MG63 (cell line): ENCODE results near the gene HOXB7. TPM values are rescaled to one million over a fixed set of nuclear protein-coding genes. Genes with fewer than 3 reads are reported as not detected.
A peak's percentile ranks its signal among the peaks of the same experiment; 100 is the strongest.

Experiments used
- DNase-seq: peaks from one replicate; pipeline ENCODE4 v3.0.0-alpha.2; 2020
- H3K27me3 ChIP-seq: fragments of 250-450 bp; sonication (Bioruptor Pico); 2 replicates; pipeline ENCODE4 v1.5.1; 2020; ENCODE audit warnings: mild to moderate bottlenecking, moderate library complexity
- H3K36me3 ChIP-seq: fragments of 250-450 bp; sonication (Bioruptor Pico); 2 replicates; pipeline ENCODE4 v1.5.1; 2020; ENCODE audit warnings: mild to moderate bottlenecking, moderate library complexity
- H3K4me3 ChIP-seq: fragments of 250-450 bp; sonication (Bioruptor Pico); 2 replicates; pipeline ENCODE4 v1.5.1; 2020; ENCODE audit warnings: mild to moderate bottlenecking, moderate library complexity
- H3K9me3 ChIP-seq: fragments of 250-450 bp; sonication (Bioruptor Pico); 2 replicates; pipeline ENCODE4 v1.5.1; 2020; ENCODE audit warnings: mild to moderate bottlenecking, moderate library complexity
- total RNA-seq: library from RNA; depleted of rRNA; stranded (reverse); fragments of >200 nt; shearing (Covaris generic); gene quantifications from 2 replicates; pipeline ENCODE4 v1.2.3, GENCODE V29; 2014; ENCODE audit warnings: low replicate concordance

HOXB7 gene
- total RNA-seq, 1 experiment from 2014 or later, result 9.8 TPM

- Histone ChIP-seq H3K9me3 (no peaks in the 10 kb centered on the region), H3K27me3 (no peaks in the 10 kb centered on the region), H3K4me3 (no peak overlapping the region), H3K36me3 (peaks cover 8% of the 10 kb centered on the region)
- DNase-seq, result no peak
These were observed 24.2 kb downstream of the HOXB7 start for GRCh38 chr17:48586355-48587258.

GRCh38 chr17:48584223-48584741 lies 26.5 kb downstream of the HOXB7 start:
- H3K36me3 ChIP-seq, result no peaks in the 10 kb centered on the region; the same call in 1 of the 2 replicates
- no peak for DNase-seq
- no peaks in the 10 kb centered on the region for H3K9me3 ChIP-seq
- H3K27me3 ChIP-seq, result no peaks in the 10 kb centered on the region
- peak overlapping the region; percentile 56 for H3K4me3 ChIP-seq

GRCh38 chr17:48583708-48584222 lies 27.1 kb downstream of the HOXB7 start:
- no peak for DNase-seq
- H3K27me3 ChIP-seq, result no peaks in the 10 kb centered on the region
- H3K4me3 ChIP-seq, result no peak overlapping the region
- H3K36me3 ChIP-seq, result no peaks in the 10 kb centered on the region; the same call in 1 of the 2 replicates
- H3K9me3 ChIP-seq, result no peaks in the 10 kb centered on the region

GRCh38 chr17:48582750-48583069 lies 28.1 kb downstream of the HOXB7 start:
- Histone ChIP-seq H3K36me3 (no peaks in the 10 kb centered on the region; the same call in 1 of the 2 replicates), H3K4me3 (peak overlapping the region; percentile 61), H3K9me3 (no peaks in the 10 kb centered on the region), H3K27me3 (no peaks in the 10 kb centered on the region)
- DNase-seq, result peak; percentile 63

- peak overlapping the region; percentile 61 for H3K4me3 ChIP-seq
- H3K9me3 ChIP-seq, result no peaks in the 10 kb centered on the region
- no peak for DNase-seq
- peaks cover 6% of the 10 kb centered on the region for H3K36me3 ChIP-seq
- H3K27me3 ChIP-seq, result no peaks in the 10 kb centered on the region
These were observed 30.9 kb downstream of the HOXB7 start for GRCh38 chr17:48579760-48580554.

GRCh38 chr17:48579471-48579759 lies 31.4 kb downstream of the HOXB7 start:
- H3K27me3 ChIP-seq, result no peaks in the 10 kb centered on the region

GRCh38 chr17:48578616-48579470 lies 32.0 kb downstream of the HOXB7 start:
- peaks cover 8% of the 10 kb centered on the region for H3K36me3 ChIP-seq
- H3K4me3 ChIP-seq, result peak overlapping the region; percentile 61
- no peak for DNase-seq
- no peaks in the 10 kb centered on the region for H3K9me3 ChIP-seq
- H3K27me3 ChIP-seq, result no peaks in the 10 kb centered on the region

More at GRCh38 chr17:48579471-48579759, 31.4 kb downstream of the HOXB7 start:
- Histone ChIP-seq H3K9me3 (no peaks in the 10 kb centered on the region), H3K36me3 (peaks cover 6% of the 10 kb centered on the region), H3K4me3 (peak overlapping the region; percentile 61)
- DNase-seq, result no peak

- Histone ChIP-seq H3K36me3 (peaks cover 12% of the 10 kb centered on the region), H3K27me3 (no peaks in the 10 kb centered on the region), H3K9me3 (no peaks in the 10 kb centered on the region), H3K4me3 (peak within 1 kb of the TSS; percentile 61)
- peak; percentile 87 for DNase-seq
These were observed 32.7 kb downstream of the HOXB7 start, which contains the start of gene HOXB4 for GRCh38 chr17:48577946-48578615. HOXB4 (minus strand) TSS chr17:48578350; CDS start chr17:48578319, 31 bp downstream.

- H3K27me3 ChIP-seq, result no peaks in the 10 kb centered on the region
- H3K36me3 ChIP-seq, result peaks cover 13% of the 10 kb centered on the region
- peak overlapping the region; percentile 61 for H3K4me3 ChIP-seq
- no peaks in the 10 kb centered on the region for H3K9me3 ChIP-seq
- peak; percentile 68 for DNase-seq
These were observed 33.4 kb downstream of the HOXB7 start for GRCh38 chr17:48577330-48577945.

GRCh38 chr17:48576479-48577309 lies 34.1 kb downstream of the HOXB7 start:
- peak; percentile 90 for DNase-seq

GRCh38 chr17:48575673-48576478 lies 34.9 kb downstream of the HOXB7 start:
- Histone ChIP-seq H3K4me3 (peak overlapping the region; percentile 61), H3K27me3 (no peaks in the 10 kb centered on the region), H3K36me3 (peaks cover 24% of the 10 kb centered on the region), H3K9me3 (no peaks in the 10 kb centered on the region)
- peak; percentile 68 for DNase-seq

More at GRCh38 chr17:48576479-48577309, 34.1 kb downstream of the HOXB7 start:
- Histone ChIP-seq H3K36me3 (peaks cover 19% of the 10 kb centered on the region), H3K4me3 (peak overlapping the region; percentile 61), H3K9me3 (no peaks in the 10 kb centered on the region), H3K27me3 (no peaks in the 10 kb centered on the region)

GRCh38 chr17:48575066-48575582 lies 35.7 kb downstream of the HOXB7 start:
- peaks cover 31% of the 10 kb centered on the region for H3K36me3 ChIP-seq
- DNase-seq, result no peak
- no peaks in the 10 kb centered on the region for H3K27me3 ChIP-seq
- H3K9me3 ChIP-seq, result no peaks in the 10 kb centered on the region
- H3K4me3 ChIP-seq, result peak overlapping the region; percentile 61

- DNase-seq, result no peak
- Histone ChIP-seq H3K4me3 (peak overlapping the region; percentile 61), H3K27me3 (no peaks in the 10 kb centered on the region), H3K9me3 (no peaks in the 10 kb centered on the region), H3K36me3 (peaks cover 37% of the 10 kb centered on the region)
These were observed 36.2 kb downstream of the HOXB7 start for GRCh38 chr17:48574505-48575065.
